ENCODE measurements around the gene KHSRP.

GRCh38 chr19:6393074-6393982 is 31.3 kb downstream of the KHSRP start, which contains the start of gene GTF2F1:
- TF ChIP-seq, protein P1, sequence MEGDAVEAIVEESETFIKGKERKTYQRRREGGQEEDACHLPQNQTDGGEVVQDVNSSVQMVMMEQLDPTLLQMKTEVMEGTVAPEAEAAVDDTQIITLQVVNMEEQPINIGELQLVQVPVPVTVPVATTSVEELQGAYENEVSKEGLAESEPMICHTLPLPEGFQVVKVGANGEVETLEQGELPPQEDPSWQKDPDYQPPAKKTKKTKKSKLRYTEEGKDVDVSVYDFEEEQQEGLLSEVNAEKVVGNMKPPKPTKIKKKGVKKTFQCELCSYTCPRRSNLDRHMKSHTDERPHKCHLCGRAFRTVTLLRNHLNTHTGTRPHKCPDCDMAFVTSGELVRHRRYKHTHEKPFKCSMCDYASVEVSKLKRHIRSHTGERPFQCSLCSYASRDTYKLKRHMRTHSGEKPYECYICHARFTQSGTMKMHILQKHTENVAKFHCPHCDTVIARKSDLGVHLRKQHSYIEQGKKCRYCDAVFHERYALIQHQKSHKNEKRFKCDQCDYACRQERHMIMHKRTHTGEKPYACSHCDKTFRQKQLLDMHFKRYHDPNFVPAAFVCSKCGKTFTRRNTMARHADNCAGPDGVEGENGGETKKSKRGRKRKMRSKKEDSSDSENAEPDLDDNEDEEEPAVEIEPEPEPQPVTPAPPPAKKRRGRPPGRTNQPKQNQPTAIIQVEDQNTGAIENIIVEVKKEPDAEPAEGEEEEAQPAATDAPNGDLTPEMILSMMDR (conservative IDR thresholded peaks at IDR 0.05; ENCODE audit: low read depth, low read length): peak; percentile 25; the same call in 1 of the 2 replicates
- TF ChIP-seq EZH2 (IDR thresholded peaks at IDR 0.05; ENCODE audit: low read length, unreplicated experiment): no peak
